ENCODE measurements around the gene TEPSIN.

GRCh38 chr17:81198826-81199481, 39.9 kb downstream of the TEPSIN start:
- TF ChIP-seq CTCF (IDR thresholded peaks at IDR 0.05; ENCODE audit: insufficient read depth, low read length, poor library complexity, severe bottlenecking) (no peak), EZH2phosphoT487 (conservative IDR thresholded peaks at IDR 0.05; ENCODE audit: low read length) (no peak)
